Renal cortex interstitium (tissue), 11 donors: Measurements from ENCODE around the gene PRDX5. TPM values are rescaled to one million over a fixed set of nuclear protein-coding genes. Genes with fewer than 3 reads are reported as not detected.

Source experiments
- DNase-seq, 11 donors: peaks; one replicate each; pipeline ENCODE4 v3.0.0-alpha.2; 2013; ENCODE audit warnings: low read depth in 9 of 11, low spot score in 4 of 11; ENCODE audit errors: extremely low read depth in 1 of 11
- polyA plus RNA-seq, 3 donors: library from polyadenylated mRNA; unstranded; fragments of 120-200 nt; gene quantifications; one replicate each; pipeline ENCODE4 v1.2.1, GENCODE V29; 2013; ENCODE audit not compliant: insufficient read length in 3 of 3

The PRDX5 gene
- polyA plus RNA-seq, 3 donors = 161 to 233 (median 207) TPM

DNA sequence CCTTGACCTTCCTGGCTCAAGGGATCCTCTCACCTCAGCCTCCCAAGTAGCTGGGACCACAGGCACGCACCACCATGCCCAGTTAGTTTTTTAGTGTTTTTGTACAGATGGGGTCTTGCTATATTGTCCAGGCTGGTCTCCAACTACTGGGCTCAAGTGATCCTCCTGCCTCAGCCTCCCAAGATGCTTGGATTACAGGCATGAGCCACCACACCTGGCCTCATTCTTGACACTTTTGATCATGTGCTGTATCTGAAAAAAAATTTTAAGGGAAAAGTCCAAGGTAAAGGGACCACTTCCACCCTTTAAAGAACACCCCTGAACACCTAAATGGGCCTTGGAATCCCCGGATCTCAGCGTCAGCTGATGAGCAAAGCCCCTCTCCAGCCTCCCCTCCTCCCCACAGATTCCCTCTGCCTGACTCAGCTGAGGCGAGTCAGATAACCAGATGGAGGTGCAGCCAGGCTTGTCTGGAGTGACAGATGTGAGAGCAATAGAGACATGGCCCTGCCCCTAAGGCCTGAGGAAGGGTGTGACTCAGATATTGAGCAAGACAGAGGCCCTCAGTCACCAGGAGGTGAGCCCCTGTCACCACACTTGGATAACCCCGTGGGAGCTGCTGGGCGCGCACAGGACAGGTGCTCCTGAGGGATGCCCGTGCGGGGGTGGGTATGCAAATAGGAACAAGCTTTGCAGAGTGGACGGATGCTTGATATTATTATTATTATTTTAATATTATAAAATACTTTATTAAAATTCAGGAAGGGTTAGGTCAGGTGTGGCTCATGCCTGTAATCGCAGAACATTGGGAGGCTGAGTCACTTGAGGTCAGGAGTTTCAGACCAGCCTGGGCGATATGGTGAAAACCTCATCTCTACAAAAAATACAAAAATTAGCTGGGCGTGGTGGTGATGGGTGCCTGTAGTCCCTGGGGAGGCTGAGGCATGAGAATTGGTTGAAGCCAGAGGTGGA, 17.1 kb downstream of the PRDX5 start:
- DNase-seq = no peak

DNA sequence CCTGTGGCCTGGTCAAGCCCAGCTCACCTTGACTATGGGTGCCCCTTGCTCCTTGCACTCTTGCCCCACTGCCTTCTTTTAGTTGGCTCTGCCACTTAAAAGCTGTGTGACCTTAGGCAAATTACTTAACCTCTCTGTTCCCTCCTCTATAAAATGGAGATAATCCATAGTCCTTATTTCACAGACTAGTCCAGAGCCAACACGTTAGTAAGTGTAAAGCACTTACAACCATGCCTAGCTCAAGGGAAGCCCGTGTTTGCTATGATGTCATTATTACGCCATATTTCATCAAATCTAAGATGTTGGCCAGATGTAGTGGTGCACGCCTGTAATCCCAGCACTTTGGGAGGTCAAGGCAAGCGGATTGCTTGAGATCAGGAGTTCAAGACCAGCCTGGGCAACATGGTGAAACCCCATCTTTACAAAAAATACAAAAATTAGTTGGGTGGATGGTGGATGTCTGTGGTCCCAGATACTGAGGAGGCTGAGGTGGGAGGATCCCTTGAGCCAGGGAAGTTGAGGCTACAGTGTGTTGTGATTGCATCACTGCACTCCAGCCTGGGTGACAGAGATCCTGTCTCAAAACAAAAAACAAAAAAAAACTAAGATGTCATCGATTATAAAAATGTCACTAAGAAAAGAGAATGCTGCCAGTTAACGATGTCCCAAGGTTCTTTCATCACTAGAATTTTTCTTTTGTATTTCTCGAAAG, 19.8 kb downstream of the PRDX5 start:
- DNase-seq = no peak

DNA sequence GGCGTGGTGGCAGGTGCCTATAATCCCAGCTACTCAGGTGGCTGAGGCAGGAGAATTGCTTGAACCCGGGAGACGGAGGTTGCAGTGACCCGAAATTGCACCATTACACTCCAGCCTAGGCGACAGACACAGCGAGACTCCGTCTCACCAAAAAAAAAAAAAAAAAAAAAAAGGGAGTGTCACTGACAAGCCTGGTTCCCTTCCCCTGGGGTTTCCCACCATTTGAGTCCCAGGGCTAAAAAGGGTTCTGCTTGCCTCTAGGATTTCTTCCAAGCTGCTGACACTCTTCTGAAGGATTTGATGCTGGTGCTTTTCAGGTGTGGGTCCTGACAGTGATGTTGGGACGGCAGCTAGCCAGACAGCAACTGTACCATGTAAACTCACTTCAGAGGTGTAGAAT, 20.8 kb downstream of the PRDX5 start:
- DNase-seq = no peak

DNA sequence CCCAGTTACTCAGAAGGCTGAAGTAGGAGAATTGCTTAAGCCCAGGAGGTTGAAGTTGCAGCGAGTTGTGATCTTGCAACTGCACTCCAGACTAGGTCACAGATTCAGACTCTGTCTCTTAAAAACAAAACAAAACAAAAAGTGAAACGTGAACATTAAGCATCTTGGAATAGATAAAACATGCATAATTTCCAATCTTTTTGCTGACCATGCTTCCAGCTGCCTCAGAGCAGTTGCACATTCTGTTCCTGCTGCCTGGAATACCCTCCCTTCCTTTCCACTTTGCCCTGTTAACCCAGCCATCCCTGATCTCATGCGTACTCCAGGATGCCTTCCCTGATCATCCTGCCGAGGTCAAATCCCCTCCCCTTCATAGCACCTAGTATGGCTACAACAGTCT, 21.4 kb downstream of the PRDX5 start:
- DNase-seq = no peak

DNA sequence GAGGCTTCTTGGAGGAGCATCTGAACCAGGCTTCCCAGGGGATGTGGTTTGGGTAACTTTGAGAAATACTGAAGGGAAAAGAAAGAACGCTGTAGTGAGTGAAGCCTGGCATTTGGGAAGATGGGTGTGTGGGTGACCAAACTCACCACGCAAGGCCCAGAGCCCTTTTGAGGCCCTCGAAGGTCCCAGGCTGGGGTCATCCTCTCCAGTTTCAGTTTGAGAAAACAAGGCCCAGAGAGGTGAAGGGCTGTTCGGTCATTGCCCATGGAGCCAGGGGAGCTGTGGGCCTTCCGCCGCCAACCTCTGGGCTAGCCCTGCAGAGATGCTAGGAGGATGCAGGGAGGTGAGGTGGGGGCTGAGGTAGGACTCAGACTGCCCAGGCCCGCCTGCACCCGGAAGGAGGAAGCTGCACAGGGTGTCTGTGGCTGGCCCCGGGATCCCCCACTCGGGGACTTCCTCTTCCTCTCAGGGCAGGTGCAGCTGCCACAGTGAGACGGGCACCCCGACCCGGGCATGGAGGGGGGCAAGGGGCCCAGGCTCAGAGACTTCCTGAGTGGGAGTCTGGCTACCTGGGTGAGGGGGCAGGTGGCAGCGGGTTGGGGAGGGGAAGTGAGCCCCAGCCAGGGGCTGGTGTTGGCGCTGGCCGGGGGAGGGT, 22.0 kb downstream of the PRDX5 start, which contains the start of gene CCDC88B:
CCDC88B (plus strand) TSS at position 451 of the 655 bp plus-strand sequence; CDS start at position 514, 63 bp downstream.
- DNase-seq = no peak

DNA sequence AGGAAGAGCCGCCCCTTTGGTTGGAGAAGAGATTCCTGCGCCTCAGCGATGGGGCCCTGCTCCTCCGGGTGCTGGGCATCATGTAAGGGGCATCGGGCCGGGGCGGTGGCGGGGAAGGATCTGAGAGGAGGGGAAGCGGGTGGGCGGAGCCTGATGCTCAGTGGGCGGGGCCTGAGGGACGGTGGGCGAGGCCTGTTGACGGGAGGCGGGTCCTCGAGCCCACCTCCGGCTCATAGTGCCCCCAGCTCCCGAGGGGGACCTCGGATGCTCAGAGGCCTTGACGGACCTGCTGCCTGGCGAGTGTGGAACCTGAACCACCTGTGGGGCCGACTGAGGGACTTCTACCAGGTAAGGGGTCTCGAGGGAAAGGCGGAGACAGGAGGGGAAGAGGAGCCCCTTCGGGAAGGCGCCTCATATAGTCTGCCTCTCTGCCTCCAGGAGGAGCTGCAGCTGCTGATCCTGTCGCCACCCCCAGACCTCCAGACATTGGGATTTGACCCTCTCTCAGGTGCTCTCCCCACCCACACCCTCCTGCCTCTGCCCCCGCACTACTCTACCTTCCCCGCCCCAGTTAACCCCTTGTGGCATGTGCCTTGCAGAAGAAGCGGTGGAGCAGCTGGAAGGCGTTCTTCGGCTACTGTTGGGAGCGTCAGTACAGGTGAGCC, 22.9 kb downstream of the PRDX5 start:
- DNase-seq = no peak

DNA sequence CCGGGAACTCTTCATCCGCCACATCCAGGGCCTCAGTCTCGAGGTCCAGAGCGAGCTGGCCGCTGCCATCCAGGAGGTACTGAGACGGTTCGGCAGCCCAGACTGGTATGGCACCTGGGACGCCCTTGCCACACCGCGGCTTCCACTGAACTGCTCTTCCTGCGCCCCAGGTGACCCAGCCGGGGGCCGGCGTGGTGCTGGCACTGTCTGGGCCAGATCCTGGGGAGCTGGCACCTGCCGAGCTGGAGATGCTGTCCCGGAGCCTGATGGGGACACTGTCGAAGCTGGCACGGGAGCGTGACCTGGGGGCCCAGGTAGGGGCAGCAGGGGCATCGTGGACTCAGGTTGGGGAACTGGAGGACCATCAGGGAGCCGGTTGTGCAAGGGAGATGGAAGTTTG, 23.5 kb downstream of the PRDX5 start:
- DNase-seq = no peak

DNA sequence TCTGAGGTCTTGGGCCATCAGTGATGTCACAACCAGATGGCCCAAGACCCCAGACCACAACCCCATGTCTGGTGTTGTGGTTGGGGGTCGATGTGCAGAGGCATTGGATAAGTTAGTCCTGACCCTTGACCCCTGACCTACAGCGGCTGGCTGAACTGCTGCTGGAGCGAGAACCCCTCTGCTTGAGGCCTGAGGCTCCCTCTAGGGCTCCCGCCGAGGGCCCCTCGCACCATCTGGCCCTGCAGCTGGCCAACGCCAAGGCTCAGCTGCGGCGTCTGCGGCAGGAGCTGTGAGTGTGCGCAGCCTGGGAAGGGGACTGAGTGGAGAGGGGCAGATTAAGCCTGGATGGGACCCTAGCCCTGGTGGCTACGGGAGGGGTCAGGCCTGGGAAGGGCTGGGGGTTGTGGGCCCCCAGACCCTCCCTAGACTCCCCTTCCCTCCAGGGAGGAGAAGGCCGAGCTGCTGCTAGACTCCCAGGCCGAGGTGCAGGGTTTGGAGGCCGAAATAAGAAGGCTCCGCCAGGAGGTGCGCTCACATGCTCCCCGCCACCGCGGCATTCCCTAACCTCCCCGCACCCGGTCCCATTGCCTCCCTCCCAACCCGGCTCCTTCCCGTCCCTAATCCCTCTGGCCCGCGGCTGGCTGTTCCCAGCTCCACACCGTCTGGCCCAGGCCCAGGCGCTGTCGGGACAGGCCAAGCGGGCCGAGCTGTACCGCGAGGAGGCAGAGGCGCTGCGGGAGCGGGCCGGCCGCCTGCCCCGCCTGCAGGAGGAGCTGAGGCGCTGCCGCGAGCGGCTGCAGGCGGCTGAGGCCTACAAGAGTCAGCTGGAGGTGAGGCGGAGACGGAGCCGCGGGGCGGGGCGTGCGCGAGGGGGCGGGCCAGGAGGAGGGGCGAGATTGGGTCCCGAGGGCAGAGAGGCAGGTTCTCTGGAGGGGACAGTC, 24.2 kb downstream of the PRDX5 start:
- peak in 9 of 11 donors; percentile 47 to 73 (median 61) for DNase-seq

DNA sequence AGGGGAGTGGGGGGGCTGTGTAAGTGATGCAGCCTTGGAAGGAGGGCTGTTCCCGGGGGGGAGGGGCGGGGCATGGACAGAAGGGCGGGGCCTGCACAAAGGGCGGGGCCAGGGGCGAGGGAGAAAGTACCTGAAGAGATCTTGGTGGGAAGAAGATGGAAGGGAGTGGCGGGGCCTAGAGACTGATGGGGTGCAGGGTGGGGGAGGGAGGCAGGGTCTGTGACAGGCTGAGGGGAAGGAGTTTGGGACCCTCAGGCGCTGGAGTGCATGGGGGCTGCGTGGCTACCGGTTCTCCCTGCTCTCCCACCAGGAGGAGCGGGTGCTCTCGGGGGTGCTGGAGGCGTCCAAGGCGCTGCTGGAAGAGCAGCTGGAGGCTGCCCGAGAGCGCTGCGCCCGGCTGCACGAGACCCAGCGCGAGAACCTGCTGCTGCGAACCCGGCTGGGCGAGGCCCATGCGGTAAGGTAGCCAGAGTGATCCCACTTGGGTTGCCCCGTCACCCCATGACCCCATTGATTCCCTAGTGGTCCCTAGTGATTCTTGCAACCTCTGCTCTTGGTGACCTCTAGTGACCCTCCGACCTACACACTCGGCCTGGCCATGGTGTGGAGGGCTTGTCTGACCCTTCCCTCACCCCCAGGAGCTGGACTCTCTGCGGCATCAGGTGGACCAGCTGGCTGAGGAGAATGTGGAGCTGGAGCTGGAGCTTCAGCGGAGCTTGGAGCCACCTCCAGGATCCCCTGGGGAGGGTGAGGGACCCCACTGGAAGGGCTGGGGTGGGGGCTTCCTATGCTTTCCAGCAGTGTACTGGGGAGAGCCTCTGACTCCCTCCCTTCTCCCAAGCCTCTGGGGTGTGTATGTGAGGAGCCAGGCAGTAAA, 25.2 kb downstream of the PRDX5 start:
- no peak for DNase-seq

DNA sequence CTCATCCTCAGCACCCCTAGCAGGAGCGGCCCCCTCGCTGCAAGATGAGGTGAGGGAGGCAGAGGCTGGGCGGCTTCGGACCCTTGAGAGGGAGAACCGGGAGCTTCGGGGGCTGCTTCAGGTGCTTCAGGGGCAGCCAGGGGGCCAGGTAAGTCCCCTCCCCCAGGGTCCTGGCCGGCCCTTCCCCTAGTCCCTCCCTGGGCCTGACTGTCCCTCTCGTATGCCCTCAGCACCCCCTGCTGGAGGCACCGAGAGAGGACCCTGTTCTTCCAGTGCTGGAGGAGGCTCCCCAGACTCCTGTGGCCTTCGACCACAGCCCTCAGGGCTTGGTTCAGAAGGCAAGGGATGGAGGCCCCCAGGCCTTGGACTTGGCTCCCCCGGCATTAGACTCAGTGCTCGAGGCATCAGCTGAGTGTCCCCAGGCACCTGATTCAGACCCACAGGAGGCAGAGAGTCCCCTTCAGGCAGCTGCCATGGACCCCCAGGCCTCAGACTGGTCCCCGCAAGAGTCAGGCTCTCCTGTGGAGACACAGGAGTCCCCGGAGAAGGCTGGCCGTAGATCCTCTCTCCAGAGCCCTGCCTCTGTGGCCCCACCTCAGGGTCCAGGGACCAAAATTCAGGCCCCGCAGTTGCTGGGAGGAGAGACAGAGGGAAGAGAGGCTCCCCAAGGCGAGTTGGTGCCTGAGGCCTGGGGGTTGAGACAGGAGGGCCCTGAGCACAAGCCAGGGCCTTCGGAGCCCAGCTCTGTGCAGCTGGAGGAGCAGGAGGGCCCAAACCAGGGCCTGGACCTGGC, 26.0 kb downstream of the PRDX5 start:
- no peak for DNase-seq

DNA sequence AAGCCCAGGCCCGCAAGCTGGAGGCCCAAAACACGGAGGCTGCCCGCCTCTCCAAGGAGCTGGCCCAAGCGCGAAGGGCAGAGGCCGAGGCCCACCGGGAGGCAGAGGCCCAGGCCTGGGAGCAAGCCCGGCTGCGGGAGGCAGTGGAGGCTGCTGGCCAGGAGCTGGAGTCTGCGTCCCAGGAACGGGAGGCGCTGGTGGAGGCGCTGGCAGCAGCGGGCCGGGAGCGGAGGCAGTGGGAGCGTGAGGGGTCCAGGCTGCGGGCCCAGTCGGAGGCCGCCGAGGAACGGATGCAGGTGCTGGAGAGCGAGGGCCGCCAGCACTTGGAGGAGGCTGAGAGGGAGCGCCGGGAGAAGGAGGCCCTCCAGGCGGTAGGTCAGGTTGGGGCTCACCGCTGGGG, 26.9 kb downstream of the PRDX5 start:
- DNase-seq = no peak

DNA sequence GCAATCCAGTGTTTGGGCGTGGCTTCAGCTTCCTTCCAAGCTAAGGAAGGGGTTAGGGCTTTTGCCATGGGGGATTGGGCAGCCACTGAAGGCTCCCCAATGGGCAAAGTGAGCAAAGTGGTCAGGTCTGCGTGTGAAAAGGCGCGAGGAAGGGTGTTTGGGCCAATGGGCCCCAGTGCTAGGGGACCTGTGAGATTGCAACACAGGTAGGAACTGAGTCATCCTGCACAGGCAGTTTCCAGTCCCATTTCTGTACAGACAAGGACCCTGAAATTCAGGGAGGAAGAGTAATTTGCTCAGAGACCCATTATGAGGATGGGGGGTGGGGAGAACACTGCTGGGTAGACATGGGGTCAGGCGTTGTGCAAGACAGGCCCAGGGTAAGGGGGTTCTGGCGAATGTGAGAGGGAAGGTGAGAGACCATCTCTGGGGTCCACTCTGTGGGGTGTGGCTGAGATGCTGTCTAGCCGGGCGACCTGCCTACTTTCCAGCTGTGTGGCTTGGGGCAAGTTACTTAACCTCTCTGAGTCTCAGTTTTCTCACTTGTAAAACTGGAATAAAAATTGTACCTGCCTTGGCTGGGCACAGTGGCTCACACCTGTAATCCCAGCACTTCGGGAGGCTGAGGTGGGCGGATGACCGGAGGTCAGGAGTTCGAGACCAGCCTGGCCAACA, 29.4 kb downstream of the PRDX5 start:
- no peak for DNase-seq

DNA sequence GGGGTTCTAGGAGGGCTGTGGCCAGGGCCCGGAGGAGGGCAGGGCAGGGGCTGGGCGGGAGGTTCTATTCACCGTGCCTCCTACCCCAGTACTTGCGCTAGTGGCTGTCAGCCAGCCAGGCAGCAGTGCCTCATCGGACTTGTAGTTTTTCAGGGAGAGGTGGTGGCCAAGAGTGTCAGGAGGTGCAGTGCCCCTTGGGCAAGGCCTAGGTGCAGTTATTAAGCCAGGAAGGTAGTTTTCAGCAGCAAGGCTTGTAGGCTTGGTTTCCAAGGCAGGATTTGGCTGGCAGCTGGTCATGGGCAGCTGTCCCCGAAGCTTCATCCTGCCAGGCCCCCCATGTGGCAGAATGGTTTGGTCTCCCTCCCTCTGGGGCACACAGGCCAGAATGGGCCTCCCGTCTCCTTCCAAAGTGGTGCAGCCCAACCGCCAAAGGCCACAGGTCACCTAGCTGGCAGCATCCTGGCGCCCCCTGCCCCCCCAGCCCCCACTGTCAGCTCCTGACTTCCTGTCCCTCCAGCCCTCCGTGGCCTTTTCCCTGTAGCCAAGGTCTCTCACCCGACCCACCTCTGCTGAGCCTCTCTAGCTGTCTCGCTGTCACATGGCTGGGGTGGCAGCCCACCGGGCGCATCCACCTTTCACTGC, 30.6 kb downstream of the PRDX5 start:
- no peak for DNase-seq

DNA sequence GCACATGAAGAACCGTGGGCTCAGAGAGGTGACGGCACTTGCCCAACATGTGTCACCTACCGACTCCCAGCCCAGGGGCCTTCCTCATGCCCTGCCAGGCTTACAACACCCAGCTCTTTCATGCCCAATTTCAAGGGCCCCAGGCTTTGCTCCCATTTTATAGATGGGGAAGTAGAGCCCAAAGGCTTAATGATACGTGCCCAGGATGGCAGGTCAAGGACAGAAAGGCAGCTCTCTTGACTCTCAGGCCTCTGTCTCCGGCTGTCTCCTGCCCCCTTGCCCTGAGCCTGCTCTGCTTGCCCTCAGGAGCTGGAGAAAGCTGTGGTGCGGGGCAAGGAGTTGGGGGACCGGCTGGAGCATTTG, 31.1 kb downstream of the PRDX5 start:
- no peak for DNase-seq

DNA sequence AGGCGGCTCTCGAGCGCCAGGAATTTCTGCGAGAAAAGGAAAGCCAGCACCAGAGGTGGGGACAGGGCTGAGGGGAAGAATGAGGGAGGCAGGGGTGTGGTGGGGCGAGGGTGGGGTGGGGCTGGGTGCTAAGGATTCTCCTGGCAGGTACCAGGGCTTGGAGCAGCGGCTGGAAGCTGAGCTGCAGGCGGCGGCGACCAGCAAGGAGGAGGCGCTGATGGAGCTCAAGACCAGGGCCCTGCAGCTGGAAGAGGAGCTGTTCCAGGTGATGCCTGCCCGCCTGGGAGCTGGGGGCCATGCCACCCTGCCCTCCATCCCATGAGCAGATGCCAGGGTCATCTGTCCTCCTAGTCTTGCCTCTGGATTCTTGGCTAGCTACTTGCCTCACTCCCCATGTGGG, 31.5 kb downstream of the PRDX5 start:
- DNase-seq = no peak
